ENCODE results near the gene UBE2U.

UBE2U gene

DNA sequence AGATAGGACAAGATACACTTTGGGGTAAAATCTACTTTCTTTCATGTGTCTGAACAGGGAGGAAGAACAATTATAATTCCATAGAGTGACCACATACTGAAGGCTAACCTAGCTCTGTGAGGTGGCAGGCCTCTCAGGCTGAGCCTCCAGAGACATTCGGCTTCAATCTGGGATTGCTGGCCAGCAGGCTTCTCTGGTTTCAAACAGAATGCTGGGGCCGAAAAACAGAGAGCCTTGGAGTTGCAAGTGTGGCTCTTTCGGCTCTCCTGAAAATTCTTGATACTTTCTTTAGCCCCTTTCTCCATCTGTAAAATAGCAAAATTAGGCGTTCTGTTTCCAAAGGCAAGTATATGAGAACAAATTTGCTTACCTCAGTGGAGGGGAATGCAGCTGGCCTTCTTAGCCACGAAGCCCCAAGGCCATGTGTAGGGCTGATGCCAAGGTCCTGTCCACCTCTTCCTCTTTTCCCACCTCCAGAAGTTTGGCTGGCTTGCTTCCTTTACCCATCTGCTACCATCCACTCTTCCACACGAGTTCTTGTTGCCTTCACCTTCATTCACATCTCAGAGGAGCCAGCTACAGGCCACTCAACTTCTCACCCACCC is 30.0 kb upstream of the UBE2U start:
- Histone ChIP-seq H3K79me2 (ENCODE audit: insufficient read depth, low read length) (no peaks in the 10 kb centered on the region), H3K9me2 (ENCODE audit: low read depth, low read length) (no peaks in the 10 kb centered on the region), H3K27me3 (ENCODE audit: insufficient read depth, low read length) (no peaks in the 10 kb centered on the region), H3K4me3 (ENCODE audit: low read depth, low read length, poor library complexity, severe bottlenecking) (no peak overlapping the region), H2AFZ (ENCODE audit: low read length) (no peak overlapping the region), H3K36me3 (ENCODE audit: insufficient read depth, low read length) (no peaks in the 10 kb centered on the region), H3K27ac (ENCODE audit: low read depth, low read length, poor library complexity, severe bottlenecking) (no peak overlapping the region), H3F3A (ENCODE audit: insufficient read depth, low read length) (no peaks in the 10 kb centered on the region), H4K20me1 (ENCODE audit: insufficient read depth, low read length) (no peaks in the 10 kb centered on the region), H3K9ac (ENCODE audit: low read length) (no peak overlapping the region), H3K4me2 (ENCODE audit: low read length) (no peak overlapping the region), H3K9me3 (ENCODE audit: low read length) (no peaks in the 10 kb centered on the region), H3K4me1 (ENCODE audit: insufficient read depth, low read length, severe bottlenecking) (no peaks in the 10 kb centered on the region)
- no peak for TF ChIP-seq EZH2 (IDR thresholded peaks at IDR 0.05; ENCODE audit: borderline replicate concordance, low read length)
- TF ChIP-seq, protein P1, sequence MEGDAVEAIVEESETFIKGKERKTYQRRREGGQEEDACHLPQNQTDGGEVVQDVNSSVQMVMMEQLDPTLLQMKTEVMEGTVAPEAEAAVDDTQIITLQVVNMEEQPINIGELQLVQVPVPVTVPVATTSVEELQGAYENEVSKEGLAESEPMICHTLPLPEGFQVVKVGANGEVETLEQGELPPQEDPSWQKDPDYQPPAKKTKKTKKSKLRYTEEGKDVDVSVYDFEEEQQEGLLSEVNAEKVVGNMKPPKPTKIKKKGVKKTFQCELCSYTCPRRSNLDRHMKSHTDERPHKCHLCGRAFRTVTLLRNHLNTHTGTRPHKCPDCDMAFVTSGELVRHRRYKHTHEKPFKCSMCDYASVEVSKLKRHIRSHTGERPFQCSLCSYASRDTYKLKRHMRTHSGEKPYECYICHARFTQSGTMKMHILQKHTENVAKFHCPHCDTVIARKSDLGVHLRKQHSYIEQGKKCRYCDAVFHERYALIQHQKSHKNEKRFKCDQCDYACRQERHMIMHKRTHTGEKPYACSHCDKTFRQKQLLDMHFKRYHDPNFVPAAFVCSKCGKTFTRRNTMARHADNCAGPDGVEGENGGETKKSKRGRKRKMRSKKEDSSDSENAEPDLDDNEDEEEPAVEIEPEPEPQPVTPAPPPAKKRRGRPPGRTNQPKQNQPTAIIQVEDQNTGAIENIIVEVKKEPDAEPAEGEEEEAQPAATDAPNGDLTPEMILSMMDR (IDR thresholded peaks at IDR 0.05; ENCODE audit: low read length), result no peak

DNA sequence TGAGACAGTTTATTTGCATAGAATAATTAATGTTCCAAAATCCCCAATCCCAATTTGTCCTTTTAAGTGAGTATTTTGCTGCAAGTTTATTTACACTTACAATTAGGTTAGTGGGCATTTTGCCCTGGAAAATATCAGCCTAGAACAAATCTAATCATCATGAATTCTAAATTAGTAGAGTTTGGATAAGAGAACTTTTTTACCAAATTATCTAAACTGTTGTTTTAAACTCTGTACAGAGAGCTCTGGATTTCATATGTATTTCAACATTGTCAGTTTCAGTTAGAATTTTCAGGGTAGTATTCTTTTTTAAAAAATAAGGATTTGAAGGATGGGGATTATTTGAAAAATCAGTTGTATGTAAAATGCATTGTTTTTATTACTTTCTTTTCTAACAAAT is 27.8 kb upstream of the UBE2U start:
- no peak overlapping the region for H3K27ac ChIP-seq (ENCODE audit: low read depth, low read length, poor library complexity, severe bottlenecking)
- no peak overlapping the region for H2AFZ ChIP-seq (ENCODE audit: low read length)
- no peaks in the 10 kb centered on the region for H3K4me1 ChIP-seq (ENCODE audit: insufficient read depth, low read length, severe bottlenecking)
- no peaks in the 10 kb centered on the region for H3K36me3 ChIP-seq (ENCODE audit: insufficient read depth, low read length)
- no peak overlapping the region for H3K4me2 ChIP-seq (ENCODE audit: low read length)
- H3K27me3 ChIP-seq (ENCODE audit: insufficient read depth, low read length), result no peaks in the 10 kb centered on the region
- H3K9me2 ChIP-seq (ENCODE audit: low read depth, low read length), result no peaks in the 10 kb centered on the region
- H3K4me3 ChIP-seq (ENCODE audit: low read depth, low read length, poor library complexity, severe bottlenecking), result no peak overlapping the region
- H3K9me3 ChIP-seq (ENCODE audit: low read length), result no peaks in the 10 kb centered on the region
- no peak for TF ChIP-seq EZH2 (IDR thresholded peaks at IDR 0.05; ENCODE audit: borderline replicate concordance, low read length)
- TF ChIP-seq, protein P1 (IDR thresholded peaks at IDR 0.05; ENCODE audit: low read length), result no peak
- no peaks in the 10 kb centered on the region for H4K20me1 ChIP-seq (ENCODE audit: insufficient read depth, low read length)
- no peak overlapping the region for H3K9ac ChIP-seq (ENCODE audit: low read length)
- no peaks in the 10 kb centered on the region for H3F3A ChIP-seq (ENCODE audit: insufficient read depth, low read length)
- no peaks in the 10 kb centered on the region for H3K79me2 ChIP-seq (ENCODE audit: insufficient read depth, low read length)

DNA sequence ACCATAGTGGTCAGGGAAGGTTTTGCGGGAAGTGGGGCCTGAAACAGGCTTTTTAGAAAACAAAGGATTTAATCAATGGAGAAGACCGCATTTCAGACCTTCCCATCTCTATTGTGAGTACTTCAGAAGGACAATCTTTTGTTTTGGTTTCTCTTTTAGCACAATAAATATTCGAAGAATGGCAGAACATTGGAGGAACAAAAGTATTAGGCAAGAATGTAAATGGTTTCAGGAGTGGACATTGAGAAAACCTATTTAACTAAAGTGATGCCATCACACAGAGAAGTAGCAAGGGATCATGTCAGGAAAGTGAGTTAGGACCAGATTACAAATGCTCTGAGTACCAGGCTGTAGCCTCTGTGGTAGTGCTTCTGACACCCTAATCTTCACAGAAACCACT is 26.8 kb upstream of the UBE2U start:
- no peaks in the 10 kb centered on the region for H3K27me3 ChIP-seq (ENCODE audit: insufficient read depth, low read length)
- H3K9me3 ChIP-seq (ENCODE audit: low read length), result no peaks in the 10 kb centered on the region
- H3K4me2 ChIP-seq (ENCODE audit: low read length), result no peak overlapping the region
- TF ChIP-seq EZH2 (IDR thresholded peaks at IDR 0.05; ENCODE audit: borderline replicate concordance, low read length), result no peak
- TF ChIP-seq, protein P1 (IDR thresholded peaks at IDR 0.05; ENCODE audit: low read length), result no peak
- no peak overlapping the region for H3K4me3 ChIP-seq (ENCODE audit: low read depth, low read length, poor library complexity, severe bottlenecking)
- no peak overlapping the region for H2AFZ ChIP-seq (ENCODE audit: low read length)
- no peaks in the 10 kb centered on the region for H3K79me2 ChIP-seq (ENCODE audit: insufficient read depth, low read length)
- H3K4me1 ChIP-seq (ENCODE audit: insufficient read depth, low read length, severe bottlenecking), result no peaks in the 10 kb centered on the region
- no peak overlapping the region for H3K9ac ChIP-seq (ENCODE audit: low read length)
- no peaks in the 10 kb centered on the region for H3F3A ChIP-seq (ENCODE audit: insufficient read depth, low read length)
- no peak overlapping the region for H3K27ac ChIP-seq (ENCODE audit: low read depth, low read length, poor library complexity, severe bottlenecking)
- H3K36me3 ChIP-seq (ENCODE audit: insufficient read depth, low read length), result no peaks in the 10 kb centered on the region
- H4K20me1 ChIP-seq (ENCODE audit: insufficient read depth, low read length), result no peaks in the 10 kb centered on the region
- no peaks in the 10 kb centered on the region for H3K9me2 ChIP-seq (ENCODE audit: low read depth, low read length)
